OCI-LY1 (cell line): ENCODE measurements around the gene FHIT.

Experiments used
- H2AFZ ChIP-seq: fragments of 200-600 bp; sonication (generic), shearing (Covaris generic); 2 replicates; pipeline ENCODE4 v1.6.0; 2014; ENCODE audit warnings: antibody characterized with exemption, mild to moderate bottlenecking, low read length
- H3F3A ChIP-seq: fragments of 200-600 bp; sonication (generic), shearing (Covaris generic); 2 replicates; pipeline ENCODE4 v1.6.0; 2014; ENCODE audit warnings: mild to moderate bottlenecking, antibody characterized with exemption, low read length, moderate library complexity; ENCODE audit not compliant: insufficient read depth
- H3K27ac ChIP-seq: fragments of 200-600 bp; sonication (generic); 2 replicates; pipeline ENCODE4 v1.5.1; 2014; ENCODE audit warnings: low read length, mixed run types, mild to moderate bottlenecking, low read depth; ENCODE audit not compliant: poor library complexity, severe bottlenecking
- H3K27me3 ChIP-seq: fragments of 200-600 bp; sonication (generic); 2 replicates; pipeline ENCODE4 v1.6.0; 2014; ENCODE audit warnings: antibody characterized with exemption, mild to moderate bottlenecking, low read length, moderate library complexity; ENCODE audit not compliant: insufficient read depth
- H3K36me3 ChIP-seq: fragments of 200-600 bp; sonication (generic); 2 replicates; pipeline ENCODE4 v1.6.1; 2014; ENCODE audit warnings: mild to moderate bottlenecking, antibody characterized with exemption, low read length, moderate library complexity, mixed read lengths; ENCODE audit not compliant: insufficient read depth
- H3K4me1 ChIP-seq: fragments of 200-600 bp; sonication (generic); 2 replicates; pipeline ENCODE4 v1.5.1; 2014; ENCODE audit warnings: mild to moderate bottlenecking, low read length, moderate library complexity; ENCODE audit not compliant: insufficient read depth, severe bottlenecking
- H3K4me2 ChIP-seq: fragments of 200-600 bp; sonication (generic), shearing (Covaris generic); 2 replicates; pipeline ENCODE4 v1.6.1; 2014; ENCODE audit warnings: low read length
- H3K4me3 ChIP-seq: fragments of 200-600 bp; sonication (generic); 2 replicates; pipeline ENCODE4 v1.5.1; 2014; ENCODE audit warnings: low read length, low read depth, mild to moderate bottlenecking, mixed read lengths; ENCODE audit not compliant: poor library complexity, severe bottlenecking
- H3K79me2 ChIP-seq: fragments of 200-600 bp; shearing (Covaris generic); 2 replicates; pipeline ENCODE4 v1.6.1; 2016; ENCODE audit warnings: mixed run types, low read length, mixed read lengths; ENCODE audit not compliant: insufficient read depth
- H3K9ac ChIP-seq: fragments of 200-600 bp; sonication (generic), shearing (Covaris generic); 2 replicates; pipeline ENCODE4 v1.6.1; 2014; ENCODE audit warnings: mild to moderate bottlenecking, low read length, mixed read lengths
- H3K9me2 ChIP-seq: fragments of 200-600 bp; sonication (generic), shearing (Covaris generic); 2 replicates; pipeline ENCODE4 v1.6.1; 2014; ENCODE audit warnings: low read depth, mild to moderate bottlenecking, low read length, mixed read lengths
- H3K9me3 ChIP-seq: fragments of 200-600 bp; shearing (Covaris generic); 2 replicates; pipeline ENCODE4 v1.6.1; 2014; ENCODE audit warnings: low read length, mixed read lengths
- H4K20me1 ChIP-seq: fragments of 200-600 bp; sonication (generic), shearing (Covaris generic); 2 replicates; pipeline ENCODE4 v1.6.0; 2016; ENCODE audit warnings: mild to moderate bottlenecking, low read length; ENCODE audit not compliant: insufficient read depth
- CTCF ChIP-seq: fragments of 200-600 bp; sonication (generic), shearing (Covaris generic); IDR thresholded peaks from 2 replicates; pipeline ENCODE4 v1.5.1; 2017; ENCODE audit warnings: mild to moderate bottlenecking, antibody characterized with exemption, low read length, moderate library complexity, mixed read lengths
- EZH2 ChIP-seq: fragments of 200-600 bp; sonication (generic), shearing (Covaris generic); IDR thresholded peaks from 2 replicates; pipeline ENCODE4 v1.8.0; 2017; ENCODE audit warnings: borderline replicate concordance, mixed run types, mild to moderate bottlenecking, antibody characterized with exemption, low read length, moderate library complexity, mixed read lengths

Gene FHIT

GRCh38 chr3:61168286-61168685, 83.0 kb downstream of the FHIT start:
- no peak for TF ChIP-seq CTCF

GRCh38 chr3:61162965-61163364, 88.3 kb downstream of the FHIT start:
- no peaks in the 10 kb centered on the region for H3K9me2 ChIP-seq
- H4K20me1 ChIP-seq, result no peaks in the 10 kb centered on the region
- H3K4me2 ChIP-seq, result no peak overlapping the region
- H3K79me2 ChIP-seq, result no peaks in the 10 kb centered on the region
- no peak overlapping the region for H2AFZ ChIP-seq
- H3K9ac ChIP-seq, result no peak overlapping the region
- TF ChIP-seq CTCF (no peak), EZH2 (no peak)
- H3K9me3 ChIP-seq, result no peaks in the 10 kb centered on the region
- no peaks in the 10 kb centered on the region for H3F3A ChIP-seq
- H3K4me3 ChIP-seq, result no peak overlapping the region
- no peaks in the 10 kb centered on the region for H3K27me3 ChIP-seq
- H3K36me3 ChIP-seq, result no peaks in the 10 kb centered on the region
- no peaks in the 10 kb centered on the region for H3K4me1 ChIP-seq
- H3K27ac ChIP-seq, result no peak overlapping the region

More at GRCh38 chr3:61168286-61168685, 83.0 kb downstream of the FHIT start:
- Histone ChIP-seq H3K27me3 (no peaks in the 10 kb centered on the region), H3K4me2 (no peak overlapping the region), H3K9me3 (no peaks in the 10 kb centered on the region), H3K27ac (no peak overlapping the region), H3K36me3 (no peaks in the 10 kb centered on the region), H3K9ac (no peak overlapping the region), H3K9me2 (no peaks in the 10 kb centered on the region), H3K79me2 (no peaks in the 10 kb centered on the region), H2AFZ (no peak overlapping the region), H3K4me1 (peaks cover 4% of the 10 kb centered on the region), H4K20me1 (no peaks in the 10 kb centered on the region), H3F3A (no peaks in the 10 kb centered on the region), H3K4me3 (no peak overlapping the region)

- Histone ChIP-seq H3K79me2 (no peaks in the 10 kb centered on the region), H3K9ac (no peak overlapping the region), H4K20me1 (no peaks in the 10 kb centered on the region), H3K4me1 (no peaks in the 10 kb centered on the region), H3K9me3 (no peaks in the 10 kb centered on the region), H3F3A (no peaks in the 10 kb centered on the region), H3K9me2 (no peaks in the 10 kb centered on the region), H3K27ac (no peak overlapping the region), H3K27me3 (no peaks in the 10 kb centered on the region), H3K4me3 (no peak overlapping the region), H2AFZ (no peak overlapping the region), H3K4me2 (no peak overlapping the region), H3K36me3 (no peaks in the 10 kb centered on the region)
- no peak for TF ChIP-seq EZH2
- no peak for TF ChIP-seq CTCF
Measured at GRCh38 chr3:61158667-61159066, 92.6 kb downstream of the FHIT start.
